KG1 (cell line): Measurements from ENCODE around the gene RNF157.
"Not testable (repeated sequence)": the region's sequence is repeated elsewhere in the genome, so short reads cannot be mapped to it uniquely, and the experiment has no call there.

Experiments used
- DNase-seq: peaks from one replicate; lab custom pipeline; 2025; lab: John Stamatoyannopoulos, UW

Gene RNF157

DNA sequence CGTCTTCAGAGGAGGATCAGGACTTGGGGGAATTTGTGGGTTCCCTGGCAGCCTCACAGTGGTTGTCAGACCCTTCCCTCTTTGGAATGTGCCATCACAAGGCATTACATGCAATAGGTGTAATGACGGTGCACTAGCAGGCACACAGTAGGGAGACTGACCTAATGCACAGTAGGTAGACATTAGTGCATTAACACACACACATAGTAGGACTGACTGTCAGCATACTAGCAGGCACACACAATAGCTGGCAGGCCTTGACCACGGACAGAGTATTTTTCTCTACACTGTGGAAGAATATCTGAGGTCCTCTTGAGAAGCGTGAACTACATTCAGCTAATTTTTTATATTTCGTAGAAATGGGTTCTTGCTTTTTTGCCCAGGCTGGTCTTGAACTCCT is 14.0 kb upstream of the RNF157 start:
- DNase-seq, result no peak

DNA sequence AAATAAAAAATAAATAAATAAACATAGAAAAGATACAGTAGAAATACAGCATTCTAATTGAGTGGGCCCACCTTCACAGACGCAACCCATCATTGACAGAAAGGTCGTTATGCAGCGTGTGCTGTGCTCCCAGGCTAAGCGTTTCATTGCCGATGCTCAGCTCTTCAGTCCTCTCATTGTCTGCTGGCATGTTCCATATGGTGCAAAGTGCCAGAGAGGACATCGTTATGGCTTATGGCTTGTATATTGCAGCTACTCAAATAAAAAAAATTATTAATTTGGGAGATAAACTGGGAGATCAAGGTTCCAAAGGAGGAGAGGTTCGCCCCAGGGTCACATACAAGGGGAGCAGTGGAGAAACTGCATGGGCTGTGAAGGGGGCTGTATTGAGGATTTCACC is 13.5 kb upstream of the RNF157 start:
- no peak for DNase-seq

DNA sequence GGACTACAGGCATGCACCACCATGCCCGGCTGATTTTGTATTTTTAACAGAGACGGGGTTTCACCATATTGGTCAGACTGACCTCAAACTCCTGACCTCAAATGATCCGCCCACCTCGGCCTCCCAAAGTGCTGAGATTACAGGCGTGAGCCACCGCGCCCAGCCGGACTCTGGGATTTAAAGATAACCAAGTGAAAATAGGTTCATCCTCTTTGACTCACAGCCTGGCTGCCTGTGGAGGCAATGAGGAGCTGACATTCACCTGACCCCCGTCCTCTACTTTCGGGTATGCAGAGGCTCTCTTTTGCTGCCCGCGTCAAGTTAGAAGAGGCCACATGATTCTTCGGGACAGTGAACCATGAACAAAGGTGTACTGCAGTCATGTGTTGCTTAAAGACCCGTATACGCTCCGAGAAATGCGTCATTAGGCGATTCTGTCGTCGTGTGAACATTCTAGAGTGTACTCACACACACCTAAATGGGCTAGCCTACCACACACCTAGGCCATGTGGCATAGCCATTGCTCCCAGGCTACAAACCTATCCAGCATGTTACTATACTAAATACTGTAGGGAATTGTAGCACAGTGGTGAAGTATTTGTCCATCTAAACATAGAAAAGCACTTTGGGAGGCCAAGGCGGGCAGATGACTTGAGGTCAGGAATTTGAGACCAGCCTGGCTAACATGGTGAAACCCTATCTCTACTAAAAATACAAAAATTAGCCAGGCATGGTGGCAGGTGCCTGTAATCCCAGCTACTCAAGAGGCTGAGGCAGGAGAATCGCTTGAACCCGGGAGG is 12.9 kb upstream of the RNF157 start:
- not testable (repeated sequence) for DNase-seq

DNA sequence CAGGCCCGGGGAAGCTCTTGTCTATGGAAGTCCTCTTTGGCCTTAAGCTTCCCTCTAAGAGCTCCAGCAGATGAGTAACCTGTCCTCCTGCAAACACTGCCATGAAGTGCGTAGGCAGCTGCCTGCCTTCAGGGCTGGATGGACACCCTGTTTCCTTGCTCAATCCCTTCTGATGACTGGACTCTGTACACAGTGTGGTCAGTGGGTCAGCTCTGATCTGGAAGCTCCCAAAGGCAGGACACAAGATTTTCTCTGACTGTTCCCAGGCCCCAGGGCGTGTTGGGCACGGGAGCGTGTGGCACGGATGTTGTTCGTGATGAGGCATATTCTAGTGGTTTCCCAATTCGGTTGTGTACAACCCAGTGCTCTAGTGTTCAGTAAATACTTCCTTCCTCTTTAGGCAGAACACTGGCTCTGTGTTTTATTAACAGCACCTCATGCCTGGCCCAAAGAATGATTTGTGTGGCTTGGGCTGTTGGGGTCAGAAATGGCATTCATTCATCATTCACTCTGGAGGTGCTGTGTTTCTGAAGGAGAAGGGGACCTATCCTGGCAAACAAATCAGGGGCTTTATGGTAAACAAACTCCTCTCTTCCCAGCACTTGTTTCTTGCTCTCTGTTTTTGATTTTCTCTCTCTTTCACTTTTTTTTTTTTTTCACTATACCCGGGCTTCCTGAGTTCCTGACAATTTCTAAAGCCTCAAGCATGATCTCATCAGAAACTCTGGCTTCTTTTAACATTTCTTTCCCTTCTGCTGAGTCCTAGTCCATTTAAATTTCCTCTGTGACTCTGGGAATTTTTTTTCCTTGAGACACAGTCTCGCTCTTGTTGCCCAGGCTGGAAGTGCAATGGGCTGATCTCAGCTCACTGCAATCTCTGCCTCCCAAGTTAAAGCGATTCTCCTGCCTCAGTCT is 12.0 kb upstream of the RNF157 start:
- peak; percentile 50 for DNase-seq

DNA sequence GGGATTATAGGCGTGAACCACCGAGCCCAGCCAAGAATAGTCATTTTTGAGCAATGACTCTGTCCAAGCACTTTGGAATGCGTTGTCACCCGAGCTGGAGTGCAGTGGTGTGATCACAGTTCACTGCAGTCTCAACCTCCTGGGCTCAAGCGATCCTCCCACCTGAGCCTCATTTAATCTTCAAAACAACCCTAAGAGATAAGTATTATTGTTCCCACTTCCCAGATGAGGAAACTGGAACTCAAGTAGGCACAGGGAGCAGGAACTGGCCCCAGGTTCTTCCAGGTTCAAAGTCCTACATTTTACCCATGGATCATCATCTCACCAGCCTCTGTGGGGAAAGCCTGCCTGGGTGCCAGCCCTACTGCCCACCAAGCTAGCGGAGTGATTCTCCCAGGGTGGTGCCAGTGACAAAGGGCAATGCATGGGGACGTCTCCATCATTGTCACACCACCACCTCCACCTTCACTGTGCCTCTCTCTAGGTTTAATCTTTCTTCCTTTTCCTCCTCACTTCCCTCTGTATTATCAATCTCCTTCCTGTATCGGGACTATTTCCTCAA is 11.3 kb upstream of the RNF157 start:
- DNase-seq, result no peak

DNA sequence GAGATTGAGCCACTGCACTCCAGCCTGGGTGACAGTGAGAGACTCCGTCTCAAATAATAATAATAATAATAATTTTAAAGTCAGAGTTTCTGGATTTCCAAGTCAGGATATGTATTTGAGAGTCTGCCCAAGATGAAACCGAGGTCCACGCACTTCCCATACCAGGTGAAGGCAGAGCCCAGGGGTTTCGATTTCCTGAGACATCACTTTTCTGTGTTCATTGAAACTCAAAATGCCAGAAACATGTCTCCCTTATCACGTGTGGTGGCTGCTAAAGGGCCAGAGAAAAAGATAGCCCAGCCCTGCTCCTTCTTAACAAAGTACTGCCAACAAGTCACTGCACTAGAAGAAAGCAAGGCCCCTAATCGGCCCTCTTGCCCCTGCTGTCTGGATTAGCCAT is 9.8 kb upstream of the RNF157 start:
- DNase-seq, result no peak

DNA sequence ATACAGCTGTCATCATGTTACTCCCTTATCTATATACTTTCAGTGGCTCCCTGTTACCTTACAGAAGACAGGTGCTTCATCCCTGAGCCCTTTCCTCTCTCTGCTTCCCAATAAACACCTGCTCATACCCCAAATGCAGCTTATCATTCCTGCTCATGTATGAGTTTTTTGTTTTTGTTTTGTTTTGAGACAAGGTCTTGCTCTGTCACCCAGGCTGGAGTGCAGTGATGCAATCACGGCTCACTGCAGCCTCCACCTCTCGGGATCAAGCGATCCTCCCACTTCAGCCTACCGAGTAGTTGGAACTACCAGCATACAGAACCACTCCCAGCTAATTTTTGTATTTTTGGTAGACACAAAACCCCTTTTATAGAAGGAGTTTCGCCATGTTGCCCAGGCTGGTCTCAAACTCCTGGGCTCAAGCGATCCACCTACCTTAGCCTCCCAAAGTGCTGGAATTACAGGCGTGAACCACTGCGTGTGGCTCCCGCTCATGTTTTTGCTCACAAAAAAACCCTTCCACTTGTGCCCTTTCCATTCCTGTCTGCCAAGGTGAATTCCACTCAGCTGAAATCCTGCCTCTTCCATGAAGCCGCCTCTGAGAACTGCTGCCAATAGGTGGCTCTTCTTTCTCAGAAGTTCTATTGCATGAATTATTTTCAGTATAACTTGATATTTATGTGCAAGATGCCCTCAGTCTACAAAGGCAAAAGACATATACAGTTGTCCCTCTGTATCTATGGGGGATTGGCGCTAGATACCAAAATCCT is 7.9 kb upstream of the RNF157 start:
- DNase-seq, result no peak

DNA sequence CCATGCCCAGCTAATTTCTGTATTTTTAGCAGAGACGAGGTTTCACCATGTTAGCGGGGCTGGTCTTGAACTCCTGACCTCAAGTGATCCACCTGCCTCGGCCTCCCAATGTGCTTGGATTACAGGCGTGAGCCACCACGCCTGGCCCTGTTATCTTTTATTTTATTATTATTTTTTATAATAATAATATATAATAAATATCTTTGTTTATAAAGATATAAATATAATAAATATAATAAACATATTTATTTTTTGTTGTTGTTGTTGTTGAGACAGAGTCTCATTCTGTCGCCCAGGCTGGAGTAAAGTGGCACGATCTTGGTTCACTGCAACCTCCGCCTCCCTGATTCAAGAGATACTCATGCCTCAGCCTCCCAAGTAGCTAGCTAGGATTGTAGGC is 7.0 kb upstream of the RNF157 start:
- no peak for DNase-seq

DNA sequence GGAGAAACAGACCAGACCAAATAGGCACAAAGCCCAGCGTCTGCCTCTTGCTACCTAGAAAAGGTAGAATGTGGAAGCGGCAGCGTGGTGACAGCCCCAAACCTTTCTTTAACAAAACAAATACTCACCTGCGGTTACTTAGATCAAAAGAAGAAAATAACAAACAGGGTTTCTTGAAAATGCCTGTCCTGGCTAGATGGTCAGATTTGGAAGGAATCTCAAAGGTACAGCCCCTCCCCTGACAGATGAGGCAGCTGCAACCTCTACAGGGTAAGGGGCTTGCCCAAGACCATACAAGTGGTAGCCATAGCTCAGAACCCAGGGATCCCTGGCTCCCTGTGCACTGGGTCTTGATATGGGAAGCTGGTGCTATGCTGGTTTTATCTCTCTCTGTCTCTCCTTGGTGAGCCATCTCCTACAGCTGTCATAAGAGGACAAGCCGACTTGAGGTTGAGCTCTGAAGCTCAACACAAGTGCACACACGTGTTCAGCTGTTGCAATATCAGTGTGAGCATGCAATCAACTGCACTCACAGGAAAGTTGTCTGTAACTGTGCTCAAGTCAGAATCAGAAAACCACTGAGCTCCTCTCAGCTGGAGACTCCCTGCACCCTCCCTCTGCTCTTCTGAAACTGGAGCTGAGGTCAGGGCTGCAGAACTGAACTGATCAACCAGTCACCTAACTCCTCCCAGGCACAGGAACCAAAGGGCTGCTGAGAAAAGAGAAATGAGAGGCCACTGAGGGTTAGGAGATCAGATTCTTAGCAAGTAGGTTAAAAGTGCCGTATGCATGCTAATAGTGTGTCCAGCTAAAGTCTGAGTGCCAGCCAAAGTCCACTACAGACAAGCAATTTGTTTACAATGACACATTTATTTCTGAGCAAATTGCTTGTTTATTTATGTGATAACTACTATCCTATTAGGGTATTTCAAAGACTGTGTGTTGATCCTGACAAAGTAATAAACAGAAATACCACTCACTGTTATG is 6.1 kb upstream of the RNF157 start:
- no peak for DNase-seq

DNA sequence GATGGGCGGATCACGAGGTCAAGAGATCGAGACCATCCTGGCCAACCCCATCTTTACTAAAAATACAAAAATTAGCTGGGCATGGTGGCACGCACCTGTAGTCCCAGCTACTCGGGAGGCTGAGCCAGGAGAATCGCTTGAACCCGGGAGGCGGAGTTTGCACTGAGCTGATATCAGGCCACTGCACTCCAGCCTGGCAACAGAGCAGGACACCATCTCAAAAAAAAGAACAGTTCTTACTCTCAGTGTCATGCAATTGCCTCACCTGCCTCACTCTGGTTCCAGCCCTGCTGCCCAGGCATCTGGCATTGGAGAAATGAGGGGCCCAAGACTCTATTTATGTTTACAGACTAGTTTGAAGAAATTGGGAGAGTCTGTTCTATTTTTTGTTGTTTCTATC is 4.4 kb upstream of the RNF157 start:
- DNase-seq, result not testable (repeated sequence)

DNA sequence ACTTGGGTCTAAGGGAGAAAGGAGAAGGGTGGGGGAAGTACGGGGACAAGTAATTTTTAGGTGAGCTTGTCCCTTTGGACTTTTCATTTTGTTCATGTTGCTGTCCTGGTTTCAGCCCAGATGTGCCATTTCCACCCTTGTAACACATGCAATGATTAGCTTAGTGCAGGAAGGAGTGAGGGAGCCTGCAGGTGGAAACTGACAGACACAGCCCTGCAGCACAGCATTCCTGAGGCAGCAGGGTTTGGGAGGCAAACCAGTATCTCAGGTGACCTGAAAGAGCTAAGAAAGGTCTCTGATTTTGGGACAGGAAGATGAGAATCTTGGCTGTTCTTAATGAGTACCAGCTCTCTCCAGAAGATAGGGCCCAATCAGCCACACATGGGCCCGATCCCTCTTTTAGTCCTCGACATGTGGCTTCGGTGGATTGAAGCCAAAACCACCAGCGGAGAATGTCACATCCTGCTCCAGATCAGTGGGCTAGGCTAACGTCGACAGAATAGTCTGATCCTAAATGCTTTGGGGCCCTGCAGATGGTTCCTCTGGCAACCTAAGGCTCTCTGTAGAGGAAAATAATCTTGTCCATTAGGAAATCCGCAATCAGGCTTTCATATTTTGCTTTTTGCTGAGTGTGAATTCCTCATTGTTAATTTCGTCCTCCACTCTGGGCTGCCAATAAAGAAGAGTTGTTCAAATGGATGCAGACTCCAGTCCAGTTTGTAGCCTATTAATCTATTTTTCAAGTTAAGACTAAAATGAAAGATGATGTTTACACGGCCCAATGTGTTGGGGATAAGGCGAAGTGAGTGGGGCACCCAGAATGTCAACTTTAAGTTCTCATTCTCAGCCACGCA is 3.8 kb upstream of the RNF157 start:
- no peak for DNase-seq

DNA sequence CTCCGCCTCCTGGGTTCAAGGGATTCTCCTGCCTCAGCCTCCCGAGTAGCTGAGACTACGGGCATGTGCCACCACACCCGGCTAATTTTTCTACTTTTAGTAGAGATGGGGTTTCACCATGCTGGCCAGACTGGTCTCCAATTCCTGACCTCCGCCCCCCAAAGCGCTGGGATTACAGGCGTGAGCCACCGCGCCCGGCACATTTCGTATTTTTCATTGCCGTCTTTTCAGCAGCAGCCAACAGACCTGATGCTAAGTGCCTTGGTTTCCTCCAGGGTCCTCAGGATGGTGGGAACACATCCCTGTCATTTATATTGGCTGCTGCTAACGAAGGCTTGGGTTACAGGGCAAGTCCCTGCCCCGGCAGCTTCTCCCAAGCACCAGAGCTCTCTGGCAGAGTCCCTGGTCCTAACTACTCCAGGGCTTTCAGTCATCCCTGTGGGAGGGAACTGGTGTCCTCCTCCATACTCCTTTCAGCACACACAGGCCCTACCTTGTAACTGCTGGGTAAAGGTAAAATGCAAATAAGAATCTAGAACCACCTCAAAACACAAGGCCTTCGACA is 1.5 kb upstream of the RNF157 start:
- DNase-seq, result no peak

DNA sequence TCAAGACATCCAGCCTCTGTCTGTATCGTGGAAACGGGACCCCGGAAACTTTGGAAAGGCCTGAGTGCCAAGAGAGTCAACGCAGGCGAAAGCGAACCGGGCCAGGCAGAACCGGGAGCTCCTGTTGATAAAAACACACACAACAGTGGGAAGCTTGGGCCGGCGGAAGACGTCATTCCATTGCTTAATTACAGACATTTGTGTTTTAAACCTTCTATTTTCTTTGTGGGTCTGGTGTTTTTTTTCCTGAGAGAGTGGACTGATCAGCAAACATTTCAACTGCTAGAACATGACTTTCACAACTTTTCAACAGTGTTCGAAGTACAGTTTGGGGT is 878 bp upstream of the RNF157 start:
- DNase-seq, result no peak

DNA sequence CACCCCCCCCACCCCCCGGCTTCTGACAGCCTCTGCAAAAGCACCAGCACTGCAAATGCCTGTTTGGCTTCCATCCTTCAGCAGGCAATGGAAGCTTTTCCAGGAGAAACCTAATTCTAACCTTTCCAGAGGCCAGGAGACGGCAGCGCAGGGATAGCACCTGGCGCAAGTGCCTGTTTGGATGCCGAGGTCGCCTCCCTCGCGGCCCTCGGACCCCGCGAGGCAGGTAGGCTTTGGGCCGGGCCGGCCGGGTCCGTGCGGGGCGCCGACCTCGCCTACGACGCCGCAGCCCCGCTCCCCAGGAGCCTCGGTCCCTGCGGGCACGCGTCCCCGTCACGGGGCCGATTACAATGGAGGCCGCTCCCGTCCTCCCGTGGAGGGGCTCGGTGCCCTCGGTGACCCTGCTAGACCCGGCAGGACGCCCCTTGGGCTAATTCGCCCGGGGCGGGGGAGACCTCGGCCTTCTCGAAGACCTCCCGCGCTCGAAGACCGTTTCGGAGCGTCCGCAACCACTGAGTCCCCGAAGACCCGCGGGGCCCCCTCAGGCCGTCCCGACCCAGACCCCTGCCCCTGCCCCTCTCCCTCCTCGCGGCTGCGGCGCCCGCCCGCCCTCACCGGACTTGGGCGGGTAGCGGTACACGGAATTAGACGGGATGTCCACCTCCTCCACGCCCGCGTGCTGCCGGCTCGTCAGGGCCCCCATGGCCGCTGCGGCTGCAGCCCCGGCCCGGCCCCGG is 587 bp downstream of the RNF157 start:
- DNase-seq, result no peak

DNA sequence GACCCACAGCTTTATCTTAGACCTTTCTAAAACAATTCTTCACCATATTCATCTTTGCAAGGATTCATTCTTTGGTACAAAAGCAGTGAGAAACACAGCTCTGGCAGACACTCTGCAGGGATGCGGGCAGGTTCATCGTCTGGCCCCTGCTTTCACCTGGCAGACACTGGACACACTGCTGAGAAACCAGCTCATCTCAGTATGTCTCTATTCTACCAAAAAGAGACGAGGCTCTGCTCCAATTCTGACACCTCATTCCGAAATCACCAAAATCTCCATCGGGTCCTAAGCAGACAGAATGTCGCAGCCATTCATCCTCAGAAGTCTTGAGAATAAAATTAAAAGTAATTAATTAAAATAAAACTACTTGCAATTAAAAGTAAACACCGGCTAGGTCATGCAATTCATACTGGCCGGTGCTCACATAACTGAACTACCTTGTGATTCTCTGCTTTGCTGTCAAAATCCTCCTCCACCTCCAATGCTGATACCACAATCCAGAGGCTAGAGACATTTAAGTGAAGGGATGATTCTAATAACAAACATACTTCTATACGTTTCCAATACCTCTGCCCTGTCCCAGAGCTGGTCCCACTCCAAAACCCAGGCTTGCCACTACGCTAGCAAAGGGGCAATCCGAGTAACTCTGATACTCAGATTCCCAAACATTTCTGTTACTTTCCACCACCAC is 1.3 kb downstream of the RNF157 start:
- no peak for DNase-seq

DNA sequence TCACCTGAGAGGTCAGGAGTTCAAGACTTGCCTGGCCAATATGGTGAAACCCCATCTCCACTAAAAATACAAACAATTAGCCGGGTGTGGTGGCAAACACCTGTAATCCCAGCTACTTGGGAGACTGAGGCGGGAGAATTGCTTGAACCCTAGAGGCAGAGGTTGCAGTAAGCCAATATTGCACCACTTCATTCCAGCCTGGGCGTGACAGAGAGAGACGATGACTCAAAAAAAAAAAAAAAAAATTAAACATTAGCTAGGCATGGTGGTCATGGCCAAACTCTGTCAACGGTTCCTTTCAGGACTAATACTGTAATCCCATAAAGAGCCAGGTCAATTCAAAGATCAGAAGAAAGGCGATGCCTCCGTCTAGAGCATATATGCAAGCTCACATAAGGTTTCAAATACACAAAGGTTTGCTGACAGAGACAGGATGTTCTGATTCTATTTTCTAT is 2.4 kb downstream of the RNF157 start:
- no peak for DNase-seq

DNA sequence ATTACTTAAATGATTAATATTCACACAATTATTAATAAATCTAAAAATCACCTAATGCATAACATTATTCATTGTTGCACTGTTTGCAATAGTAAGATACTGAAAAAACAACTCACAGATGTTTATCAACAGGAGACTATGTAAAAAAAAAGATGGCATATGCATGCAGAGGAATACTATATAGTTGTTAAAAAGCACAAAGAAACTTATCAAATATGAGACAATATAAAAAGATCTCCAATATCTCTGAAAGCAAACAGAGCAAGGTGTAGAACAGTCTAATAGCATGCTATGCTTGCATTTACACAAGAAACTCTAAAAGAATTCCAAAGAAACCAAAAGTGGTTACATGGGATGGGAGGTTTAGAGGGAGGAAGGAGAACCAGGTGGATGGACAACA is 3.7 kb downstream of the RNF157 start:
- DNase-seq, result no peak

DNA sequence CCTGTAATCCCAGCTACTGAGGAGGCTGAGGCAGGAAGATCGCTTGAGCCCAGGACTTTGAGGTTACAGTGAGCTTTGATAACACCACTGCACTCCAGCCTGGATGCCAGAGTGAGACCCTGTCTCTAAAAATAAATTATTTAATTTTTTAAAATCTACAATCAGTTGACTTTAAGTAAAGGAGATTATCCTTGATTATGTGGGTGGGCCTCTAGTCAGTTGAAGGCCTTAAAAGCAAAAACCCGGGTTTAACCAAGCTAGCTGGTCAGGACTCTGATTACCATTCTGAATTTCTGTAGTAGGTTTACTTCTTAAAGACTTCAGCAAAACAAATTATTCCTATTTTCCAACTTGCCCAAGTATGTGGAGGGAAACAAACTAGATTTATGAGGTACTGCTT is 4.4 kb downstream of the RNF157 start:
- no peak for DNase-seq

DNA sequence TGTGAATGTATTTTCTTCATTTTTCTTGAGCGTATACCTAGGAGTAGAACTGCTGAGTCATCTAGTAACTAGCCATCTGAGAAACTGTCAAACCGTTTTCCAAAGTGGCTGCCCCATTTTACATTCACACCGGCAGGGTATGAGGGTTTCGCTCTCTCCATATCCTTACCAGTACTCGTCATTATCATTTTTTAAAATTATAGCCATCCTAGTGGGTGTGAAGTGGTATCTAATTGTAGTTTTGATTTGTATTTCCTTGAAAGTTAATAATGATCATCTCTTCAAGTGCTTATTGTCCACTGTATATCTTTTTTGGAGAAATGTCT is 6.0 kb downstream of the RNF157 start:
- DNase-seq, result no peak
